ENCODE data around the gene MAP3K3.

The MAP3K3 gene

DNA sequence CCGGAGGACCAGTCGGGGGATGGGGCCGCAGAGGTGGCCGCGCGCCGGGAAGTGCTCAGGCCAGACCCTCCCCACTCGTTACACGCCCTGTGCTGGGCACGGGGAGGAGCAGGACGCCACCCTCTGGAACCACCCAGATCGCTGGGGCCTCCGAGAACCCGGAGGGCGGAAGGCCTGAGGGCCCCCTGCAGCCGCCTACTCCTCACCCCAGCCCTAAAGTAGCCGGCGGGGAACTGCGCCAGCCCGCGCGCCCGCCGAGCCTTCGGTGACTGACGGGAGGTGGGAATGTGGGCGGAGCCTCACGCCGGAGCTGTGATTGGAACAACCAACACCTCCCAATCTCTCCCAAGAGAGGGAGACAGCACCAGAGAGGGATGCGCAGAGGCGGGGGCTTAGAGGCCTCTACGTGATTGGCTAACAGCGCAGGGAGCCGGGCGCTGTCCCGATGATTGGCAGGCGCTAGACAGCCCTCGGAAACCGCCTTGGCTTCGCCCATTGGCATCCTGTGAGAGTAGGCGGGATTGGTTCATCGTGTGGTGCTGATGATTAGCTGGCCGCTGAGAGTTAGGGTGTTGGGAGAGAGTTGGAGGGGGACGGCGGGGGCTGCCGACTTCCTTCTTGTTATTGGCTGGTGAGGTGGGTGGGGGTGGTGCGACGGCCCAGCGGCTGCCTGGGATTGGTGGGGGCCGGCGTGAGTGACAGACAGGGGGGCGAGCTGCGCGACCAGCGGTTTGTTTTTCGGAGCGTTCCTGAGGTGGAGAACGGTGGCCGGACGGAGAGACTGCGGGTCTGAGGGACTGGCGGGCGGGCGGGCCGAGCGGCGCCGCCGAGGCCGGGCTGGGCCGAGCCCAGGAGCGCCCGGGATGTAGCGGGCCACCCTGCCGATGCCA is at the start of gene MAP3K3:
Gene MAP3K3, plus strand, starts transcription at position 734 of the 890 bp plus-strand sequence. CDS start 343 bp downstream, outside the sequence.
- DNase-seq (ENCODE audit: low spot score), result peak; percentile 99

DNA sequence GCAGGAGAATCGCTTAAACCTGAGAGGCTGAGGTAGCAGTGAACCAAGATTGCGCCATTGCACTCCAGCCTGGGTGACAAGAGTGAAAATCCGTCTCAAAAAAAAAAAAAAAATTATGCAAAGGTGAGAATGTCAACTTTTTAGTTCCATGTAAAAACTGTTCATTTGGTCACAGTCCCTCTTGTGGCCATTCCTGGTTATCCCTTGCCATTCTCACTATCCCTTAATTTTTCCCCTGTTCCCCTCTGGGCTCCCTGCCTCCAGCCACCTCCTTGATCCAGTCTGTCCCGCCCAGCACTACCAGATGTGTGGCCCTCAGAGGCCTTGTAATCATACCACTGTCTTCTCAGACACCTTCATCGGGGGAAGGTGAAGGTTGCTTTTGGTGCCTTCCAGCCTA is 48.6 kb upstream of the MAP3K3 start:
- no peak for DNase-seq (ENCODE audit: low spot score)

DNA sequence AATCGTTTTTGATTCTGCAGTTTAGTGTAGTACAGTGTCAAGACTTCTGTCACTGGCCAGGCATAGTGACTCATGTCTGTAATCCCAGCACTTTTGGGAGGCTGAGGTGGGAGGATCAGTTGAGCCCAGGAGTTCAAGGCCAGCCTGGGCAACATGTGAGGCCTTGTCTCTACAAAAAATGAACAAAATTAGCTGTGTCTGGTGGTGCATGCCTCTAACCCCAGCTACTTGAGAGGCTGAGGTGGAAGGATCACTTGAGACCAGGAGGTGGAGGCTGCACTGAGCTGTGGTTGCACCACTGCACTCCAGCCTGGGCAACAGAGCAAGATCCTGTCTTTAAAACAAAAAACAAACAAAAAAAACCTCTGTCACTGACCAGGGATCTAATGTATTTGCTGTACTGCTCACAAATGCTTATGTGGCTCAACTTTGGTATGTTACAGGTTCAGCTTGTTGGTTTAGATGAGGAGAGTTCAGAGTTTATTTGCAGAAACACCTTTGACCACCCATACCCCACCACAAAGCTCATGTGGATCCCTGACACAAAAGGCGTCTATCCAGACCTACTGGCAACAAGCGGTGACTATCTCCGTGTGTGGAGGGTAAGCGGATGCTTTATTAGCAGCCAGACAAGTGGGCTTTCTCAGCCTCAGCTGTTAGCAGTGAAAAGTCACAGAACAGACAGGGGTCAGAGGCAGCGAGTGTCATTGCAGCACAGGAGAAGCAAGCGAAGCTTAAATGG is 44.0 kb upstream of the MAP3K3 start:
- DNase-seq (ENCODE audit: low spot score), result no peak

DNA sequence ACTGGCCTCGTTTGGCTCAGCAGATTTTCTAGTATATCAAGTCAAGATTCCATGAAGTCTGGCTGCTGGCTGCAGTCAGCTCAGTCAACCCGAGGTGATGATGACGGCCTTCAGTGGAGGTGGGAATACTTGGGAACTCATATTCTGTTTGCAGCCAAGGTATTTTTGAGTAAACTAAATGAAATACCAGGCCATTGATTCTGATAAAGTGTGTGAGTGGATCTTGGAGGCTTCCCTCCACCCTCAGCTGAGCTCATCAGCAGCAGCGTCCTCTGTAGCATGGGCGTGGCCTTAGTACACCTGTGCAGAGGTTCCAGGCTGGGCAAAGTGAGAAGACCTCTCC is 43.5 kb upstream of the MAP3K3 start:
- no peak for DNase-seq (ENCODE audit: low spot score)

DNA sequence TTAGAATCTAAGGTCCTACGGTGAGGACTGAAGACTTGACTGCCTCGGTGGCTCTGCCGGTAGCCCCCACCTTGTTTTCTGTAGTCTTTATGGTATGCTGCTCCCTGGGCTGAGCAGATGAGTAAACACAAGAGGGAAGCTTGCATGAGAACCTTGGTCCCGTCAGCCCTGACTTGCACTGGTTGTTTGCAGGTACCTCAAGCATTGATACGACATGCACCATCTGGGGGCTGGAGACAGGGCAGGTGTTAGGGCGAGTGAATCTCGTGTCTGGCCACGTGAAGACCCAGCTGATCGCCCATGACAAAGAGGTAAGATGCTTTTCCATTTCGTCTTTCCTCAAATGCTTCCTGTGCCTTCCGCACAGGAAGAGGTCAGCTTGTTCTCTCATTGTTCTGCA is 42.6 kb upstream of the MAP3K3 start:
- DNase-seq (ENCODE audit: low spot score), result no peak

DNA sequence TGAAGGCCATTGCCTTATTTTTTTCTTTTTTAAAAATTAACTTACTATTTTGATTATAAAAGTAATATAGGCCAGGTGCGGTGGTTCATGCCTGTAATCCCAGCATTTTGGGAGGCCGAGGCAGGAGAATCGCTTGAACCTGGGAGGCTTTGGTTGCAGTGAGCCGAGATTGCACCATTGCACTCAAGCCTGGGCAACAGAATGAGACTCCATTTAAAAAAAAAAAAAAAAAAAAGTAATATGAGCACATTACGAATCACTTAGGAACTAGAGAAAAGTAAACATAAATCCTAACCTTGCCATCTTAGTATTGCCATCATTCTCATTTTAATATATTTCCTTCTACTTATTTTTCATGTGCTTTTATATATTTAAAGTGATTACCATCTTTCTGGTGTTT is 34.4 kb upstream of the MAP3K3 start:
- no peak for DNase-seq (ENCODE audit: low spot score)

DNA sequence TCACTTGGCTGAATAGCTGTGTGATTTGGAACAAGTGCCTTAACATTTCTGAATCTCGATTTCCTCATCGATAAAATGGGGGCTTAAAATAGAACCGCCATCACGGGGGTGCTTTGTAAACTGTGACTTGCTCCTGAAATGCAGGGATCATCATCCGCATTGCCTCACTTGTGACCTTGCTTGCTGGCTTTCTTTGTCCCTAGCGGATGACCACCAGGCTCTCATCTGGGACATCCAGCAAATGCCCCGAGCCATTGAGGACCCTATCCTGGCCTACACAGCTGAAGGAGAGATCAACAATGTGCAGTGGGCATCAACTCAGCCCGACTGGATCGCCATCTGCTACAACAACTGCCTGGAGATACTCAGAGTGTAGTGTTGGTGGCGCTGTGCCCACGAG is 33.4 kb upstream of the MAP3K3 start:
- DNase-seq (ENCODE audit: low spot score), result no peak

DNA sequence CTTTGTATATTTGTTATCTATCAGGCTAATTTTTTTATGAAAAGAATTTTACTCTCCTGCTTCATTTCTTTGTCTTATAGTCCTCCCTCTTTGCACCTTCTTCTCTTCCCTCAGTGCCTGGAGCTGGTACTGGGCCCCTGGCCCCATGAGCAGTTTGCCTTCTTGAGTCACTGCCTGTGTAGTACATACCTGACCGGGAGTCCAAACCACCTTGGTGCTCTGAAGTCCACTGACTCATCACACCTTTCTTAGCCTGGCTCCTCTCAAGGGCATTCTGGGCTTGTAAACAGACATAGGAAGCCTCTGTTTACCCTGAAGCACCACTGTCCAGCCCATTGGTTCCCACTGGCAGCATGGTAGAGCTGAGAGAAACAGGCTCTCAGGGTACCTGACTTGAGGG is 32.6 kb upstream of the MAP3K3 start:
- DNase-seq (ENCODE audit: low spot score), result no peak

DNA sequence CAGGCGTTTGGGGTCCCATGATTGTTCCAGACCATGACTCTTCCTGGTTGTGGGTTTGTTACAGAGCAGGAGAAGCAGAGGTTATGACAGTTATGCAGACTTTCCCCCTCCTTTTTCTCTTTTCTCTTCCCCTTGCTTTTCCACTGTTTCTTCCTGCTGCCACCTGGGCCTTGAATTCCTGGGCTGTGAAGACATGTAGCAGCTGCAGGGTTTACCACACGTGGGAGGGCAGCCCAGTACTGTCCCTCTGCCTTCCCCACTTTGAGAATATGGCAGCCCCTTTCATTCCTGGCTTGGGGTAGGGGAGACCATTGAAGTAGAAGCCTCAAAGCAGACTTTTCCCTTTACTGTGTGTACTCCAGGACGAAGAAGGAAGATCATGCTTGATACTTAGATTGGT is 29.4 kb upstream of the MAP3K3 start:
- DNase-seq (ENCODE audit: low spot score), result no peak

DNA sequence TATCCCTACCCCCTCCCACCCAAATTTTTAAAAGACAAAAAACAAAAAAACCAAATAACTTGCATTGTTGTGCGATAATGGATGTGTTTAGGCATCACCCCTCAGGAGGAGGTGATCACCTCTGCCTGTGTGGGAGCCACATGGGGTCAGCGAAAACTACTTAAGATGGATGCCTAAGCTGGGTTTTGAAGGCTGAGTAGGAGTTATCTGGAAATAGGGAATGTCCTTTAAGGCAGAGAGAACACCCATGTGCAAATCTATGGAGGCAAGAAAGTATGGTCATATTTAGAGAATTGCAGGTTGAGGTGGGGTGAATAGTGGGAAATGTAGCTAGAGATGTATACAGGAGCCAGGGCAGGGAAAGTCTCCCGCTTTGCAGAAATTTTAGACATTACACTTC is 27.1 kb upstream of the MAP3K3 start:
- no peak for DNase-seq (ENCODE audit: low spot score)

DNA sequence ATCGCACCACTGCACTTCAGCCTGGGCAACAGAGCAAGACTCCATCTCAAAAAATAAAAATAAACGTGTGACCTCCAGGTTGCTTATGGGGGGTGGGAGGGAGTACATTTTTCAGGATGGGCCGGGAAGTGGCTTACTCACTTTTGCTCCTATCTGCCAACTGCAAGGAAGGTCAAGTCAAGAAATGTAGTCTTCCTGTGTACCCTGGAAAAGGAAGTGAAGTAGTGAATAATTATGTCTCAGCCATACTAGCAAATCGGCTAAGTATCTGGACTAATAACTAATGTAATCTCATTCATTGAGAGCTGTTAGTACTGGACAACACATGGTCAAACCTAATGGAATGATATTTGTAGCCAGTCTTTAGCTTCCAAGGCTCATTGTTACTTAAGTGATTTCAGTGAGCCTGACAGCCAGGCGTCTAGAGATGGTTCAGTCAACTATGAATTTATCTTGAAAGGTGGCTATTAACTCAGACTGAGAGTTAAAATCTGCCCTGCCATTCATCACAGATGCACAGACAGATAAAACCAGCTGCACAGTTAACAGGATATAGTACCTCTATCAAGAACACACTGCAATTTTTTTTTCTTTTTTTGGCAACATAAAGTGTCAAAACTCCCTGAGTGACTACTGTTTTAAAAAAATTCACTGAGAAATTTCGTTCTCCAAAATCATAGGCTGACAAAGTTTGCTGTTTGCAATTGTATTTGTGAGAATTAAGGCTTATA is 25.2 kb upstream of the MAP3K3 start:
- DNase-seq (ENCODE audit: low spot score), result peak; percentile 49

DNA sequence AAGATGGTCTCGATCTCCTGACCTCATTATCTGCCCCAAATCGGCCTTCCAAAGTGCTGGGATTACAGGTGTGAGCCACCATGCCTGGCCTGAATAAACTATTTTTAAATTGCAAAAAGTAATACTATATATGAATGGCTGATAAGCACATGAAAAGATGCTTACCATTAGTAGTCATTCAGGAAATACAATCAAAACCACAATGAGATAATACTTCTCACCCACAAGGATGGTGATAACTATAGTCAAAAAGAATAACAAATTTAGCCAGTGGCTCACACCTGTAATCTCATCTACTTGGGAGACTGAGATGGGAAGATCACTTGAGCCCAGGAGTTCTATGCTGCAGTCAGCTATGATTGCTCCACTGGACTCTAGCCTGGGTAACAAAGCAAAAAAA is 23.9 kb upstream of the MAP3K3 start:
- peak; percentile 54 for DNase-seq (ENCODE audit: low spot score)

DNA sequence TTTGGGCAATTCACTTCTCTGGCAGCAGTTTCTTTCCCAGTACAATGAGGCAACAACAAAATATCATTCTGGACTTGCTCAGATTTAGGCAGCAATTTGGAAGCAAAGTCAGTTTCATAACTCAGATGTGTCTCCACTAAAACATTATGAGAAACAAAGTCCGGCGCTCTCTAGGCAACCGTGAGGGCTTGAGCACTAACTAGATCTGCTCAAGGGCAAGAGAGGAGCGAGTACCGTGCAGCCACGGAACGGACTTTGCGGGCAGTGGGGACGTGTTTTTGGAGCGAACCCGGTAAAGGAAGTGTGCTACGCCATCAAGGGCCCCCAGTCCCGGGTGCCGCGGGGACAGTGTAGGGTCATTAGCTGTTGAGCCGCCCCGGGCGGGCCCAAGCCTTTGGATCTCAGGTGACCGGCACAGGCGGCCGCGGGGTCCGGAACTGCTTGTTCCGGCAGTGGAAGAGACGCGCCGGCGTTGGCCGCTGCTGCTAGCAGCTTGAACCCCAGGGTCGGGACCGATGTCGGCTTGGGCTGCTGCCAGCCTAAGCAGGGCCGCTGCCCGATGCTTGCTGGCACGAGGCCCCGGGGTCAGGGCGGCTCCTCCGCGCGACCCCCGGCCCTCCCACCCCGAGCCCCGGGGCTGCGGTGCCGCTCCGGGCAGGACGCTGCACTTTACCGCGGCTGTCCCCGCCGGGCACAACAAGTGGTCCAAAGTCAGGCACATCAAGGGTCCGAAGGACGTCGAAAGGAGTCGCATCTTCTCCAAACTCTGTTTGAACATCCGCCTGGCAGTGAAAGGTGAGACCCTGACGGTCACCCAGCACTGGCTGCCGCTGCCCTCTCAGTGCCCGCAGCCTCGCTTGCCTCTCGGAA is 21.4 kb upstream of the MAP3K3 start, which contains the start of gene TACO1:
Gene TACO1, plus strand, starts transcription at position 327 of the 870 bp plus-strand sequence. Its CDS starts 189 bp downstream, at position 516.
- DNase-seq (ENCODE audit: low spot score), result peak; percentile 80

DNA sequence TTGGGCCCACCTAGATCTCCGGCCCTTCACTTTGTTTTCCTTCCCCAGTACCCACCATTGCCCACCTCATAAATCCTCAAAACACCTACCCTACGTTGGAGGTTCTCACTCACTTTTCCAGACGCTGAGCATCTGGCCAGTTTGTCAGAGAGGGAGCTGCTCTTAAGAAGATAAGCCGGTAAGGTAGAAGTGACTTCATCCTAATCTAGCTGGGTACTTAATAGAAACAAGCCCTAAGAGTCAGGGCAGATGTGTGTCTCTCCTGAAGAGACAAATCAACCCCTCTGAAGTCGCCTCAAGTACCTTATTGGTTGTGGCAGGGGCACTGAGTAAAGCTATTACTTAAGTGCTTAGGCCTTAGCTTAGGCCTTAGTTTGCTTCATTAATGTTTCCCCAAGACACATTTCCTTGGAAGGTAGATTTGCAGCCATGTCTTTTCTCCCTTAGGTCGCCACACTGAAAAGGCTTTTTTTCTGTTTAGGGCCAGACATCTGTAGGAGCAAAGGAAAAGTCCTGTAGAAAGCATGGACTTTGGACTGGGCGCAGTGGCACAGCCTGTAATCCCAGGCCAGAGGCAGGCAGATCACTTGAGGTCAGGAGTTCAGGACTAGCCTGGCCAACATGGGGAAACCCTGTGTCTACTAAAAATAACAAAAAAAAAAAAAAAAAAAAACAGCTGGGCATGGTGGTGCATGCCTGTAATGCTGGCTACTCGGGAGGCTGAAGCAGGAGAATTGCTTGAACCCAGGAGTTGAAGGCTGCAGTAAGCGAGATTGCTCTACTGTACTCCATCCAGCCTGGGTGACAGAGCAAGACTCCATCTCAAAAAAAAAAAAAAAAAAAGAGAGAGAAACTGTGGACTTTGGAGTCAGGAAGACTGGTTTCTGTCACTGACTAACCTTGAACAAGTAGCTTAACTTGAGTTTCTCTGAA is 20.5 kb upstream of the MAP3K3 start:
- no peak for DNase-seq (ENCODE audit: low spot score)

DNA sequence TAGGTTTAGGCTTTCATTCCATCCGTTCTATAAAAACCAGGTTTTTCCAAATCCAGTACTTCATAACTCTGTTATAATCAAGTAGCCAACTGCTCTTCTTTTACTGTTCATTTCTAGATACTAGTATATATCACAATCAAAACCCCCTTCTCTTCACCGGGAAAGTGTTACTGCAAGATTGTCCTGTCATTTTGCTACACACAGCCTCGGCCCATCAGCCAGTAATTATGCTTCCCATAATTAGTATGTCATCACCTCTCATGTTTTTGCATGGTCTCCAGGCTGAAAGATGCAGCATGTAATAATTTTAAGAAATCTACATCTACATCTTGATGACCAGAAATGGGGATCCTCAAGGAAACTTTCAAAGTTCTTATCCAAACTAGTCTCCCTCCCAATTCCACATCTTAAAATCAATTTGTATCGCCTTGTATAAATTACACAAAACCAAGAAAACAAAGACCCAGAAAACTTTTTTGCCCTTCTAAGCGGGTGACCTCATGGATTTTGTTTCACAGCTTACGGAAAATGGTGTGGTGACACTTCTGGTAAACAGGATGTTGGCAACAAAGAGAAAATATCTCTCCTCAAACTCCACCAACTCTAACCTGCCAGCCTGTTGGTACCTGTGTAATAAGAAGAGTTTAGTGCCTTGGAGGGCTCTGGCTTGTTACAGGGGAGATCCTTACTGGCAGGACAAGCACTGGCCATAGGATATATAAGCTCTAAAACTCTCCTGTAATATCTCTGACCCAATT is 12.2 kb upstream of the MAP3K3 start:
- peak; percentile 42 for DNase-seq (ENCODE audit: low spot score)

DNA sequence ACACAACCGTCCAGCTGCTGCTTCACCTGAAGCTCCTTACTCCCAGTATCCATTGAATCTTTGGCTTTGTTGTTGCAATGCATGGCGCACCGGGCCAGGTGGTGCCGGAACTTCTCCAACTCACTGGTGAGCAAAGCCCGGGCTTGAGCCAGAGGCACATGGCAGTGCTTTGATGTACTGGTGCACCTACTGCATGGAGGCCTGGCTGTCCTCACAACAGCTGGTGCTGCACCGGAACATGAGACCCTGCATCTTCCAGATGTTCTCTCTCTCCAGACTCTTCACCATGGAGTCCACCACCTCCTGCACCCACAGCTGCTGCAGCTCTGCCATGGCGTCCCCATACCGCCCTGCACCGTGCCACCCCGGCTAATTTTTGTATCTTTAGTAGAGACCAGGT is 11.4 kb upstream of the MAP3K3 start:
- no peak for DNase-seq (ENCODE audit: low spot score)

DNA sequence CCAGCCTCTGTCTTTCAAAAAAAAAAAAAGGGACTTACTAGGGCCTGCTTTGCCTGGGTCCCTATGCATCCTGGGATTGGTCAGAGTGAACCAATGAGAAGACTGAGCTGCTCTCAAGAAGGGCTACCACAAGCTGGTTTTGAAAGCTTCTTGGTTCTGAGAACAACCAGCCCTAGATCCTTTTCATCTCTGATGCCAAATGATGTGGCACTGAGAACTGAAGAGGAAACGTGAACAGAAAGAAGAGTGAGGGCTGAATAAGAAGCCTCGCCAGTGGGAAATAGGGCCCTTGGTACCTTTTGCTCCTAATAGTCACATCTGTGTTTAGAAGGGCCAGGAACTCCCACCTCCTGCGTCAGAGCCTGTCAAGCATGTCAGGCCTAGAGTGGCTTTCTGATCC is 10.9 kb upstream of the MAP3K3 start:
- peak; percentile 51 for DNase-seq (ENCODE audit: low spot score)

DNA sequence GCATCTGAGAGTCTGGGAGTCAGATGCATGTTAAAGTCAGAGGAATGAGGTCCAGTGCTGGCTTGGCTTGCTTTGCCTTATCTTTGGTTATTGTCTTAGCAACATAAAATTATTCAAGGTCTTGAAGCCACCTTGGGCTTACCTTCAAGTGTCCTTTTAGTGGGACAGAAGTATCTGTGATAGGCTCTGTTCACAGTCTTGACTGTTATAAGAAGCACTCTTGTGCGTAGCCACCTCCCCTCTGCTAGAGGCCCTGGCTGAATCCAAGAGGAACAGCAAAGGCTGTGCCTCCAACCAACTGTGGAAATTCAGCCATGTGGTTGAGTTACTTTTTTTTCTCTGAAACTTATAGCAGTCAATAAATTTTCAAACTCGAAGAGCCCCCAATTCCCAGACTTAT is 8.6 kb upstream of the MAP3K3 start:
- no peak for DNase-seq (ENCODE audit: low spot score)

DNA sequence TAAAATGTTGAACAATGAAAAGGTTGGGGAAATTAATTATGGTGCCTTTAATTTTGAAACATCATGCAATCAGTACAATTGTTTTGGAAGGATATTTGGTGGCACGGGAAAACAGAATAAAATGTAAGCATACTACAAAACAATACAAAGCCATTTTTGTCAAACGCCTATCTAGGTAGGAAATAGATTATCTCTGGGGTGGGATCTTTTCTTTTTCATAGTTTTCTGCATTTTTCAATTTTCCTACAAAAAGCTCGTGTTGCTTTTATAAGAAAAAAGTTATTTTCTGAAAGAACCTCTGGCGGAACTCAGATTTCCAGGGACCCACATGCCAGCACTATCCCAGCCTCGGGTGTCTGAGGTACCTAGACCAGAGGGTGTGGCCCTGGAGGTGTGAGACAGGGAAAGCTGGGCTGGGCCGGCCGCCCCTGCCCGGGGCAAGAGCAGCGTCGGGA is 961 bp upstream of the MAP3K3 start:
- no peak for DNase-seq (ENCODE audit: low spot score)
